IMR-90 (cell line): ENCODE measurements around the gene LIPG.

Experiments
- CEBPB ChIP-seq: IDR thresholded peaks from 2 replicates; pipeline ENCODE4 v1.6.1; 2012; ENCODE audit warnings: low read depth, low read length, improper control_type of control experiment
- CHD1 ChIP-seq: IDR thresholded peaks from 2 replicates; pipeline ENCODE4 v1.6.1; 2012; ENCODE audit warnings: low read depth, low read length, improper control_type of control experiment
- CTCF ChIP-seq: conservative IDR thresholded peaks from 2 replicates; pipeline ENCODE4 v1.5.1; 2012; ENCODE audit warnings: mild to moderate bottlenecking, low read depth, low read length, improper control_type of control experiment
- FOS ChIP-seq: fragments of 150-350 bp; IDR thresholded peaks from 2 replicates; pipeline ENCODE4 v1.6.1; 2016; ENCODE audit warnings: low read depth, low read length
- MAFK ChIP-seq: IDR thresholded peaks from 2 replicates; pipeline ENCODE4 v1.6.1; 2012; ENCODE audit warnings: low read depth, low read length, improper control_type of control experiment
- MXI1 ChIP-seq: IDR thresholded peaks from 2 replicates; pipeline ENCODE4 v1.6.1; 2012; ENCODE audit warnings: low read depth, mild to moderate bottlenecking, low read length, moderate library complexity, borderline replicate concordance
- NFE2L2 ChIP-seq: fragments of 150-350 bp; IDR thresholded peaks from 2 replicates; pipeline ENCODE4 v1.6.1; 2016; ENCODE audit warnings: low read depth, mild to moderate bottlenecking, low read length
- POLR2A ChIP-seq: IDR thresholded peaks from 2 replicates; pipeline ENCODE4 v1.6.1; 2012; ENCODE audit warnings: mild to moderate bottlenecking, low read depth, low read length
- RAD21 ChIP-seq: IDR thresholded peaks from 2 replicates; pipeline ENCODE4 v1.6.1; 2012; ENCODE audit warnings: low read length, improper control_type of control experiment
- RCOR1 ChIP-seq: IDR thresholded peaks from 2 replicates; pipeline ENCODE4 v1.6.1; 2012; ENCODE audit warnings: mild to moderate bottlenecking, low read length, improper control_type of control experiment; ENCODE audit not compliant: insufficient replicate concordance
- RFX5 ChIP-seq: IDR thresholded peaks from 2 replicates; pipeline ENCODE4 v1.8.0; 2012; ENCODE audit warnings: low read depth, mild to moderate bottlenecking, low read length, moderate library complexity
- SMC3 ChIP-seq: fragments of 150-350 bp; IDR thresholded peaks from 2 replicates; pipeline ENCODE4 v1.6.1; 2016; ENCODE audit warnings: low read depth, mild to moderate bottlenecking, antibody characterized with exemption, low read length, moderate library complexity
- USF2 ChIP-seq: fragments of 150-350 bp; IDR thresholded peaks from 2 replicates; pipeline ENCODE4 v1.6.1; 2017; ENCODE audit warnings: mild to moderate bottlenecking, antibody characterized with exemption, low read length, low read depth

- no peak for TF ChIP-seq RCOR1
- TF ChIP-seq CTCF: no peak
- no peak for TF ChIP-seq CEBPB
- no peak for TF ChIP-seq POLR2A
- no peak for TF ChIP-seq SMC3
- TF ChIP-seq NFE2L2: no peak
- TF ChIP-seq RFX5: no peak
- TF ChIP-seq FOS: no peak
- no peak for TF ChIP-seq USF2
- no peak for TF ChIP-seq MXI1
- no peak for TF ChIP-seq CHD1
- TF ChIP-seq RAD21: no peak
- no peak for TF ChIP-seq MAFK
Measured at GRCh38 chr18:49625021-49625691, 63.3 kb downstream of the LIPG start.
